Camera-type eye (tissue), 1 donor: Measurements from ENCODE around the gene TMEM250. TPM values are rescaled to one million over a fixed set of nuclear protein-coding genes. Genes with fewer than 3 reads are reported as not detected.

Experiments
- total RNA-seq: library from RNA; depleted of rRNA; stranded (reverse); fragments of >200 nt; gene quantifications from one replicate; pipeline ENCODE4 v1.2.3, GENCODE V29; 2014

Gene TMEM250
- total RNA-seq: 23.4 TPM

GRCh38 chr9:136118320-136119060 is at the start of gene TMEM250:
Gene TMEM250, minus strand, starts transcription at chr9:136118875. Its CDS starts 1,975 bp downstream, at chr9:136116900.

GRCh38 chr9:136095070-136096058 is 23.3 kb downstream of the TMEM250 start, which contains the start of gene NACC2:
Gene NACC2, minus strand, starts transcription at chr9:136095289. Its CDS starts 44,768 bp downstream, at chr9:136050521.

Other genes with a start within 250 kb of the TMEM250 start
- 123 TPM for gene CAMSAP1, start 211.3 kb downstream of the TMEM250 start, total RNA-seq
- 39.9 TPM for gene UBAC1, start 157.5 kb downstream of the TMEM250 start, total RNA-seq
- gene NACC2, start 23.6 kb downstream of the TMEM250 start, total RNA-seq: 9.8 TPM
- 18.5 TPM for gene LHX3, start 86.3 kb upstream of the TMEM250 start, total RNA-seq
- gene QSOX2, start 126.9 kb upstream of the TMEM250 start, total RNA-seq: 20.5 TPM
- gene CCDC187, start 185.2 kb upstream of the TMEM250 start, total RNA-seq: 0.66 TPM
- 98.5 TPM for gene GPSM1, start 208.7 kb upstream of the TMEM250 start, total RNA-seq
- gene DNLZ, start 244.9 kb upstream of the TMEM250 start, total RNA-seq: 4.3 TPM